Hepatocyte (in vitro differentiated cells): ENCODE measurements around the gene FGD2.

Experiments
- CTCF ChIP-seq: fragments of 200-600 bp; sonication (generic); IDR thresholded peaks from 2 replicates; pipeline ENCODE4 v1.5.1; 2016; ENCODE audit warnings: antibody characterized with exemption, mild to moderate bottlenecking; ENCODE audit not compliant: poor library complexity
- EZH2phosphoT487 ChIP-seq: fragments of 200-600 bp; sonication (generic); IDR thresholded peaks from one replicate; pipeline ENCODE4 v1.6.1; 2018; ENCODE audit warnings: antibody characterized with exemption, mild to moderate bottlenecking, low read depth, moderate library complexity; ENCODE audit not compliant: unreplicated experiment, severe bottlenecking

- TF ChIP-seq EZH2phosphoT487 (no peak), CTCF (no peak)
Measured at GRCh38 chr6:37019065-37019450, 13.6 kb downstream of the FGD2 start.
